H1 (cell line): Measurements from ENCODE around the gene PLSCR3. TPM values are rescaled to one million over a fixed set of nuclear protein-coding genes. Genes with fewer than 3 reads are reported as not detected.

Source experiments
- POU5F1 ChIP-seq: IDR thresholded peaks from 2 replicates; pipeline ENCODE4 v1.6.1; 2011; ENCODE audit warnings: low read depth, mild to moderate bottlenecking, low read length, moderate library complexity
- RXRA ChIP-seq: IDR thresholded peaks from 2 replicates; pipeline ENCODE4 v1.6.1; 2011; ENCODE audit warnings: low read depth, mild to moderate bottlenecking, low read length, moderate library complexity; ENCODE audit not compliant: insufficient read depth
- SIN3A ChIP-seq, 2 experiments: IDR thresholded peaks in 1 of 2; conservative IDR thresholded peaks in 1 of 2; 2 replicates each; pipeline ENCODE4 v1.6.1; 2011 to 2012; ENCODE audit warnings: low read length in 2 of 2, improper control_type of control experiment in 1 of 2, low read depth in 1 of 2, mild to moderate bottlenecking in 1 of 2
- SP1 ChIP-seq: IDR thresholded peaks from 2 replicates; pipeline ENCODE4 v1.6.1; 2011; ENCODE audit warnings: low read depth, low read length
- SUZ12 ChIP-seq: fragments of 200-600 bp; sonication (generic); IDR thresholded peaks from 2 replicates; pipeline ENCODE4 v1.6.1; 2012; ENCODE audit warnings: mild to moderate bottlenecking, inconsistent platforms, low read length, moderate library complexity, mixed read lengths
- polyA plus RNA-seq, 7 experiments: library from polyadenylated mRNA; depleted of rRNA in 3 of 7; stranded (reverse) in 5 of 7; unstranded in 2 of 7; fragments of >200 nt in 5 of 7; fragments of 200-250 nt in 2 of 7; gene quantifications; 1 replicate in 5 of 7; 2 replicates in 1 of 7; 4 replicates in 1 of 7; pipeline versions ENCODE4 v1.2.1 to v1.2.3, GENCODE V29; 2011 to 2013; ENCODE audit warnings: missing spikeins in 2 of 7, mixed read lengths in 2 of 7
- total RNA-seq: library from RNA; stranded (reverse); fragmentation: NEBNext Ultra II Directional; extraction: Animal tissue kit (Norgen Biotek cat#: 25700); gene quantifications from 2 replicates; pipeline ENCODE4 v1.2.1, GENCODE V29; 2021
- TF ChIP-seq, protein P1 (sequence below): fragments of 300-600 bp; sonication (generic); IDR thresholded peaks from 2 replicates; pipeline ENCODE4 v1.7.1; 2012; ENCODE audit warnings: low read length, moderate library complexity, mild to moderate bottlenecking, inconsistent platforms; ENCODE audit not compliant: insufficient replicate concordance
- TF ChIP-seq, protein P2 (sequence below): IDR thresholded peaks from 2 replicates; pipeline ENCODE4 v1.6.1; 2011; ENCODE audit warnings: low read length, improper control_type of control experiment

PLSCR3 gene
- total and polyA plus RNA-seq, 2 of the 8 experiments (the other 6 are each of a cell fraction or from before 2014, with no cell fraction given) = 36.1 to 38.7 TPM

DNA sequence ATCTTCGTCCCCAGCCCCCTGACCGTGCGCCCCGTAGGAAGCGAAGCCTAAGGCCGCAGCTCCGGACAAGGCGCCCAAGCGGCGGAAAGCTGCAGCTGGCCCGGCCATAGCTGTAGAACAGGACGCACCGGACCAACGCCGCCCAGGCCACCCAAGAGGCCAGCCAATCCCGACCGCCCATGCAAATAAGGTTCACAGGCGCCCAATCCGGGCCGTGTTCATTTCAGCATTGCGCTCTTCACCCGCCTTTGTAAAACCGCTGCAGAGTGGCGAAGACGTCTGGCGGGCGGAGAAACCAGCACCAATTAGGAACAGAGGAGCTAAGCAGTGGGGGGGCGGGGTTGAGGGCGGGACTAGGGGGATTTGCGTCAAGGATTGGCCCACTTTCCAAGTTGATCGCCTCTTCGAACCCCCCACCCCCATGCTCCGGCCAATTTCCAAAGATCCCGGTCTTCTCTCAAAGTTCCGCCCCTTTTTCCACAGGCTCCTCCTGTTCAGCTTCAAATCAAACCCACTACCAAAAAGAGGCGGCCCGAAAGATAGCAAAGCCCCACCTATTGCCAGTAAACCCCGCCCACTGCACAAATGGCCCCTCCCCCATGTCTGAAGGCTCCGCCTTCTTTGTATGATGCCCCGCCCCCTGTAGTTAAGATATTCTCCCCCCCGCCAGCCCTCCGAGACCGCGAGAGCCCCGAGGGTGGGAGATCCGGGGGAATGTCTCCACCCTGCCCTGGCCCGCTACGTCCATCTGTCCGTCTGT, 9.8 kb upstream of the PLSCR3 start, which contains the start of gene TMEM256 (continued):
- TF ChIP-seq, protein P1, sequence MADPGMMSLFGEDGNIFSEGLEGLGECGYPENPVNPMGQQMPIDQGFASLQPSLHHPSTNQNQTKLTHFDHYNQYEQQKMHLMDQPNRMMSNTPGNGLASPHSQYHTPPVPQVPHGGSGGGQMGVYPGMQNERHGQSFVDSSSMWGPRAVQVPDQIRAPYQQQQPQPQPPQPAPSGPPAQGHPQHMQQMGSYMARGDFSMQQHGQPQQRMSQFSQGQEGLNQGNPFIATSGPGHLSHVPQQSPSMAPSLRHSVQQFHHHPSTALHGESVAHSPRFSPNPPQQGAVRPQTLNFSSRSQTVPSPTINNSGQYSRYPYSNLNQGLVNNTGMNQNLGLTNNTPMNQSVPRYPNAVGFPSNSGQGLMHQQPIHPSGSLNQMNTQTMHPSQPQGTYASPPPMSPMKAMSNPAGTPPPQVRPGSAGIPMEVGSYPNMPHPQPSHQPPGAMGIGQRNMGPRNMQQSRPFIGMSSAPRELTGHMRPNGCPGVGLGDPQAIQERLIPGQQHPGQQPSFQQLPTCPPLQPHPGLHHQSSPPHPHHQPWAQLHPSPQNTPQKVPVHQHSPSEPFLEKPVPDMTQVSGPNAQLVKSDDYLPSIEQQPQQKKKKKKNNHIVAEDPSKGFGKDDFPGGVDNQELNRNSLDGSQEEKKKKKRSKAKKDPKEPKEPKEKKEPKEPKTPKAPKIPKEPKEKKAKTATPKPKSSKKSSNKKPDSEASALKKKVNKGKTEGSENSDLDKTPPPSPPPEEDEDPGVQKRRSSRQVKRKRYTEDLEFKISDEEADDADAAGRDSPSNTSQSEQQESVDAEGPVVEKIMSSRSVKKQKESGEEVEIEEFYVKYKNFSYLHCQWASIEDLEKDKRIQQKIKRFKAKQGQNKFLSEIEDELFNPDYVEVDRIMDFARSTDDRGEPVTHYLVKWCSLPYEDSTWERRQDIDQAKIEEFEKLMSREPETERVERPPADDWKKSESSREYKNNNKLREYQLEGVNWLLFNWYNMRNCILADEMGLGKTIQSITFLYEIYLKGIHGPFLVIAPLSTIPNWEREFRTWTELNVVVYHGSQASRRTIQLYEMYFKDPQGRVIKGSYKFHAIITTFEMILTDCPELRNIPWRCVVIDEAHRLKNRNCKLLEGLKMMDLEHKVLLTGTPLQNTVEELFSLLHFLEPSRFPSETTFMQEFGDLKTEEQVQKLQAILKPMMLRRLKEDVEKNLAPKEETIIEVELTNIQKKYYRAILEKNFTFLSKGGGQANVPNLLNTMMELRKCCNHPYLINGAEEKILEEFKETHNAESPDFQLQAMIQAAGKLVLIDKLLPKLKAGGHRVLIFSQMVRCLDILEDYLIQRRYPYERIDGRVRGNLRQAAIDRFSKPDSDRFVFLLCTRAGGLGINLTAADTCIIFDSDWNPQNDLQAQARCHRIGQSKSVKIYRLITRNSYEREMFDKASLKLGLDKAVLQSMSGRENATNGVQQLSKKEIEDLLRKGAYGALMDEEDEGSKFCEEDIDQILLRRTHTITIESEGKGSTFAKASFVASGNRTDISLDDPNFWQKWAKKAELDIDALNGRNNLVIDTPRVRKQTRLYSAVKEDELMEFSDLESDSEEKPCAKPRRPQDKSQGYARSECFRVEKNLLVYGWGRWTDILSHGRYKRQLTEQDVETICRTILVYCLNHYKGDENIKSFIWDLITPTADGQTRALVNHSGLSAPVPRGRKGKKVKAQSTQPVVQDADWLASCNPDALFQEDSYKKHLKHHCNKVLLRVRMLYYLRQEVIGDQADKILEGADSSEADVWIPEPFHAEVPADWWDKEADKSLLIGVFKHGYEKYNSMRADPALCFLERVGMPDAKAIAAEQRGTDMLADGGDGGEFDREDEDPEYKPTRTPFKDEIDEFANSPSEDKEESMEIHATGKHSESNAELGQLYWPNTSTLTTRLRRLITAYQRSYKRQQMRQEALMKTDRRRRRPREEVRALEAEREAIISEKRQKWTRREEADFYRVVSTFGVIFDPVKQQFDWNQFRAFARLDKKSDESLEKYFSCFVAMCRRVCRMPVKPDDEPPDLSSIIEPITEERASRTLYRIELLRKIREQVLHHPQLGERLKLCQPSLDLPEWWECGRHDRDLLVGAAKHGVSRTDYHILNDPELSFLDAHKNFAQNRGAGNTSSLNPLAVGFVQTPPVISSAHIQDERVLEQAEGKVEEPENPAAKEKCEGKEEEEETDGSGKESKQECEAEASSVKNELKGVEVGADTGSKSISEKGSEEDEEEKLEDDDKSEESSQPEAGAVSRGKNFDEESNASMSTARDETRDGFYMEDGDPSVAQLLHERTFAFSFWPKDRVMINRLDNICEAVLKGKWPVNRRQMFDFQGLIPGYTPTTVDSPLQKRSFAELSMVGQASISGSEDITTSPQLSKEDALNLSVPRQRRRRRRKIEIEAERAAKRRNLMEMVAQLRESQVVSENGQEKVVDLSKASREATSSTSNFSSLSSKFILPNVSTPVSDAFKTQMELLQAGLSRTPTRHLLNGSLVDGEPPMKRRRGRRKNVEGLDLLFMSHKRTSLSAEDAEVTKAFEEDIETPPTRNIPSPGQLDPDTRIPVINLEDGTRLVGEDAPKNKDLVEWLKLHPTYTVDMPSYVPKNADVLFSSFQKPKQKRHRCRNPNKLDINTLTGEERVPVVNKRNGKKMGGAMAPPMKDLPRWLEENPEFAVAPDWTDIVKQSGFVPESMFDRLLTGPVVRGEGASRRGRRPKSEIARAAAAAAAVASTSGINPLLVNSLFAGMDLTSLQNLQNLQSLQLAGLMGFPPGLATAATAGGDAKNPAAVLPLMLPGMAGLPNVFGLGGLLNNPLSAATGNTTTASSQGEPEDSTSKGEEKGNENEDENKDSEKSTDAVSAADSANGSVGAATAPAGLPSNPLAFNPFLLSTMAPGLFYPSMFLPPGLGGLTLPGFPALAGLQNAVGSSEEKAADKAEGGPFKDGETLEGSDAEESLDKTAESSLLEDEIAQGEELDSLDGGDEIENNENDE = no peak
- TF ChIP-seq RXRA (no peak), SUZ12 (no peak), SP1 (peak; percentile 94), SIN3A (conservative IDR thresholded peaks at IDR 0.05 in 1 of 2, IDR thresholded peaks at IDR 0.05 in 1 of 2; ENCODE audit: low read depth in 1 of 2, low read length in 2 of 2) (peak; percentile 10 to 80; a peak in 2 of 4 replicates), POU5F1 (no peak)
- TF ChIP-seq, protein P2, sequence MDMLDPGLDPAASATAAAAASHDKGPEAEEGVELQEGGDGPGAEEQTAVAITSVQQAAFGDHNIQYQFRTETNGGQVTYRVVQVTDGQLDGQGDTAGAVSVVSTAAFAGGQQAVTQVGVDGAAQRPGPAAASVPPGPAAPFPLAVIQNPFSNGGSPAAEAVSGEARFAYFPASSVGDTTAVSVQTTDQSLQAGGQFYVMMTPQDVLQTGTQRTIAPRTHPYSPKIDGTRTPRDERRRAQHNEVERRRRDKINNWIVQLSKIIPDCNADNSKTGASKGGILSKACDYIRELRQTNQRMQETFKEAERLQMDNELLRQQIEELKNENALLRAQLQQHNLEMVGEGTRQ = no peak
